NB4 (cell line): Measurements from ENCODE around the gene DAAM2.

Source experiments
- DNase-seq: peaks from one replicate; pipeline ENCODE4 v3.0.0; 2010; ENCODE audit warnings: low read depth
- H3K4me3 ChIP-seq: one replicate; pipeline ENCODE4 v1.5.1; 2011; ENCODE audit warnings: mild to moderate bottlenecking, low read depth, low read length, moderate library complexity
- MAX ChIP-seq: IDR thresholded peaks from 2 replicates; pipeline ENCODE4 v1.6.1; 2011; ENCODE audit warnings: low read depth, low read length
- MYC ChIP-seq: IDR thresholded peaks from 2 replicates; pipeline ENCODE4 v1.6.1; 2011; ENCODE audit warnings: low read depth, low read length
- POLR2A ChIP-seq: IDR thresholded peaks from 2 replicates; pipeline ENCODE4 v1.6.1; 2011; ENCODE audit warnings: mild to moderate bottlenecking; ENCODE audit not compliant: insufficient read length; ENCODE audit errors: extremely low read depth
- TF ChIP-seq, protein P1 (sequence below): IDR thresholded peaks from one replicate; pipeline ENCODE4 v1.5.1; 2012; ENCODE audit warnings: low read depth, low read length

The DAAM2 gene

DNA sequence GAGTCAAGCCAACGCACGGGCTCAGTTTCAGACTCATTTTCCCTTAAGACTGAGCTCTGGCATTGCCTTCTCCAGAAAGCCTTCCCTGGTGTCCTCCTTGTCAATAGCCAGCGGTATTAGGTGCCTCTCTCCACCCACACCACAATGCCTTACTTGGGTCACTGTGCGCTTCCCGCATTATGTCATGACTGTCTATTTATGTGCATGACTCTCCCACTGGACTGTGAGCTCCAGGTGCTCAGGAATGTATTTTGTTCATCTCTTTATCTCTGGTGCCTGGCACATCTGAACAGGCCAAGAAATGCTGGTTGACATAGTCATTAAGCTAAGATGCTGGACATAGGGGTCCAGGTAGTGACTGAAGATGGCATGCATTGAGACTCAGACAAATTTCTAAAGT, 42.7 kb downstream of the DAAM2 start:
- no peak for DNase-seq
- H3K4me3 ChIP-seq = no peak overlapping the region
- TF ChIP-seq MAX = no peak
- no peak for TF ChIP-seq POLR2A
- TF ChIP-seq MYC = no peak
- TF ChIP-seq, protein P1, sequence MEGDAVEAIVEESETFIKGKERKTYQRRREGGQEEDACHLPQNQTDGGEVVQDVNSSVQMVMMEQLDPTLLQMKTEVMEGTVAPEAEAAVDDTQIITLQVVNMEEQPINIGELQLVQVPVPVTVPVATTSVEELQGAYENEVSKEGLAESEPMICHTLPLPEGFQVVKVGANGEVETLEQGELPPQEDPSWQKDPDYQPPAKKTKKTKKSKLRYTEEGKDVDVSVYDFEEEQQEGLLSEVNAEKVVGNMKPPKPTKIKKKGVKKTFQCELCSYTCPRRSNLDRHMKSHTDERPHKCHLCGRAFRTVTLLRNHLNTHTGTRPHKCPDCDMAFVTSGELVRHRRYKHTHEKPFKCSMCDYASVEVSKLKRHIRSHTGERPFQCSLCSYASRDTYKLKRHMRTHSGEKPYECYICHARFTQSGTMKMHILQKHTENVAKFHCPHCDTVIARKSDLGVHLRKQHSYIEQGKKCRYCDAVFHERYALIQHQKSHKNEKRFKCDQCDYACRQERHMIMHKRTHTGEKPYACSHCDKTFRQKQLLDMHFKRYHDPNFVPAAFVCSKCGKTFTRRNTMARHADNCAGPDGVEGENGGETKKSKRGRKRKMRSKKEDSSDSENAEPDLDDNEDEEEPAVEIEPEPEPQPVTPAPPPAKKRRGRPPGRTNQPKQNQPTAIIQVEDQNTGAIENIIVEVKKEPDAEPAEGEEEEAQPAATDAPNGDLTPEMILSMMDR = no peak

DNA sequence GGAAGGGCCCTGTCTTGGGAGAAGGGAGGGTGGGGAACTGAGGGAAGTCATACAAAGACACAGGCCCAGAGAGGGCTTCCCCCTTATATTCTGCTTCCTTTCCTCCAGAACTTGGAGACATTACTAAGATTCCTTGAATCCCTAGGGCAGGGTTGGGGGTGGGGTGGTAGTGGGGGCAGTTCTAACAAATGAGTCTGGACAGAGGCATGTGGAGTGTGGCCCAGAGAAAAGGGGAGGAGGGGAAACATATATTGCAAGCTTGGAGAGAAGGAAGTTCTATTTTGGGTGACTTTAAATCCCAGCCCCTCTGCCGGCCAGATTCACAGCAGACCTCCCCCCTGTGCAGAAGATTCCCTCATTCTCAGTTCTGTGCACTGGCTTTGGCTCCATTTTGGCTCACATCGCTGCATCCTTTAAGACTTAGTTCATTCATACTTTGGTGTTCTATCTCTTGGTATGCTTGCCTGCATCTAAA, 43.7 kb downstream of the DAAM2 start:
- no peak for DNase-seq
- H3K4me3 ChIP-seq = no peak overlapping the region
- TF ChIP-seq, protein P1 = no peak
- TF ChIP-seq MAX (no peak), POLR2A (no peak), MYC (no peak)

- H3K4me3 ChIP-seq = no peak overlapping the region
- no peak for DNase-seq
- TF ChIP-seq, protein P1 = no peak
- no peak for TF ChIP-seq MAX
- no peak for TF ChIP-seq MYC
- no peak for TF ChIP-seq POLR2A
Measured at GRCh38 chr6:39836606-39837005, 44.4 kb downstream of the DAAM2 start.

- H3K4me3 ChIP-seq = no peak overlapping the region
- no peak for DNase-seq
- TF ChIP-seq MAX = no peak
- TF ChIP-seq, protein P1 = no peak
- no peak for TF ChIP-seq POLR2A
- no peak for TF ChIP-seq MYC
Measured at GRCh38 chr6:39839445-39839844, 47.3 kb downstream of the DAAM2 start.

DNA sequence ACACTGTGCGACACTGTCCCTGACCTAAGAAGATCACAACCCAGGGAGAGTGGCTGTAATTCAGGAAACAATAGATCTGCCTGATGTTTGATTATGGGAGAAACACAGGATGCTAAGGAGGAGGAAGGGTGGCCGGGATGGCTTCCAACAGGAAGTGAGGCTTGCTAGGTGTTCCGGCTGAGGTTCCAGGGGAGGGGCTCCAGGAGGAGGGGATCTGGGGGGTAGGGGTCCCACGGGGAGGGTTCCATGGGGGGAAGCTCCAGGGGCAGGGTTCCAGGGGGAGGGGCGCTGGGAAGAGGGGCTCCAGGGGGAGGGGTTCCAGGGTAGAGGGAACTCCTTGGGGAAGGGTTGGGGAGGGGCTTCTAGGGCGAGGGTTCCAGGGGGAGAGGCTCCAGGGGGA, 48.6 kb downstream of the DAAM2 start:
- no peak overlapping the region for H3K4me3 ChIP-seq
- DNase-seq = no peak
- TF ChIP-seq POLR2A = no peak

DNA sequence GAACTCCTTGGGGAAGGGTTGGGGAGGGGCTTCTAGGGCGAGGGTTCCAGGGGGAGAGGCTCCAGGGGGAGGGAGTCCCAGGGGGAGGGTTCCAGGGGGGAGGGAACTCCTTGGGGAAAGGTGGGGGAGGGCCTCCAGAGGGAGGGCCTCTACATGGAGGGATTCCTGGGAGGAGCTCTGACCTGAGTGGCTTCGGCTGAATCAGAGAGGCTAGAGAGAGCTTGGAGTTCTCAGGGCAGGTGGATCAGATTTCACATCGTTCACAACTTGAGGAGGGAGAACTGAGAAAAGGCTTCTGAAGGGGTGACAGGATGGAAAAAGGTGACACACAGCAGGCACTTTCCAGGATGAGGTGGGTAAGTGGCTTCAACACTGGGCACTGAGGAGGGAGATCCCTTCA, 49.1 kb downstream of the DAAM2 start:
- DNase-seq = no peak
- no peak overlapping the region for H3K4me3 ChIP-seq
- TF ChIP-seq POLR2A (no peak), MAX (no peak), MYC (no peak)
- TF ChIP-seq, protein P1 = no peak
